NCI-H1436 (cell line): ENCODE measurements around the gene RFLNA.
"Not testable (repeated sequence)": the region's sequence is repeated elsewhere in the genome, so short reads cannot be mapped to it uniquely, and the experiment has no call there.

Experiments
- DNase-seq: peaks from one replicate; lab custom pipeline; 2025; lab: John Stamatoyannopoulos, UW

The RFLNA gene

GRCh38 chr12:124321556-124322270 is 26.8 kb downstream of the RFLNA start:
- no peak for DNase-seq

GRCh38 chr12:124322271-124322998 is 27.5 kb downstream of the RFLNA start:
- no peak for DNase-seq

DNA sequence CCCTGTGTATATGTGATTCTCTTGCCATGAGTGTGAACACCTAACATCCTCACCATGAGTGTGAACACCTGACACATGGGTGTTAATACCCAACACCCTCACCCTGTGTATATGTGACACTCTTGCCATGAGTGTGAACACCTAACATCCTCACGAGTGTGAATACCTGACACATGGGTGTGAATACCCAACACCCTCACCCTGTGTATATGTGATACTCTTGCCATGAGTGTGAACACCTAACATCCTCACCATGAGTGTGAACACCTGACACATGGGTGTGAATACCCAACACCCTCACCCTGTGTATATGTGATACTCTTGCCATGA is 28.1 kb downstream of the RFLNA start:
- not testable (repeated sequence) for DNase-seq

DNA sequence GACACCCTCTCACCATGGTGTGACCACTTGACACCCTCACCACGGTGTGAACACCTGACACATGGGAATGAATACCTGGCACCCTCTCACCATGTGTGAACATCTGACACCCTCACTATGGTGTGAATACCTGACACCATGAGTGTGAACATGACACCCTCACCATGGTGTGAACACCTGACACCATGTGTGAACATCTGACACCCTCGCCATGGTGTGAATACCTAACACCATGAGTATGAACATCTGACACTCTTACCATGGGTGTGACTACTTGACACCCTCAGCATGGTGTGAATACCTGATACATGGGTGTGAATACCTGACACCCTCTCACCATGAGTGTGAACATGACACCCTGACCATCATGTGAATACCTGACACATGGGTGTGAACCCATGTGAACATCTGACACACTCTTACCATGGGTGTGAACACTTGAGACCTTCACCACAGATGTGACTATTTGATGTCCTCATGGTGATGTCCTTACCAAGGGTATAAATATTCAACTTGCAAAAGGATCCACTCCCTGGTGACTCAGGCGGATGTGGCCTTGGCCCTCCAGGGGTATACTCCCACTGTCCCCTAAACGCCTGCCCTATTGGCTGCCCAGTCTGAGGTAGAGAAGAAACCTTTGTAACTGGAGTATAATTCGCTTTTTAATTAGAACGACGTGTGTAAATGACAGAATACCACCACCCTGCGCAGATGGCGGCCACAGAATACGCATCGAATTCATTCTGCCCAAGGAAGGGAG is 29.1 kb downstream of the RFLNA start:
- no peak for DNase-seq

GRCh38 chr12:124324803-124325705 is 30.2 kb downstream of the RFLNA start:
- DNase-seq, result no peak

GRCh38 chr12:124326104-124326503 is 31.2 kb downstream of the RFLNA start:
- no peak for DNase-seq

- DNase-seq, result no peak
These were observed 32.0 kb downstream of the RFLNA start for GRCh38 chr12:124326871-124327270.

DNA sequence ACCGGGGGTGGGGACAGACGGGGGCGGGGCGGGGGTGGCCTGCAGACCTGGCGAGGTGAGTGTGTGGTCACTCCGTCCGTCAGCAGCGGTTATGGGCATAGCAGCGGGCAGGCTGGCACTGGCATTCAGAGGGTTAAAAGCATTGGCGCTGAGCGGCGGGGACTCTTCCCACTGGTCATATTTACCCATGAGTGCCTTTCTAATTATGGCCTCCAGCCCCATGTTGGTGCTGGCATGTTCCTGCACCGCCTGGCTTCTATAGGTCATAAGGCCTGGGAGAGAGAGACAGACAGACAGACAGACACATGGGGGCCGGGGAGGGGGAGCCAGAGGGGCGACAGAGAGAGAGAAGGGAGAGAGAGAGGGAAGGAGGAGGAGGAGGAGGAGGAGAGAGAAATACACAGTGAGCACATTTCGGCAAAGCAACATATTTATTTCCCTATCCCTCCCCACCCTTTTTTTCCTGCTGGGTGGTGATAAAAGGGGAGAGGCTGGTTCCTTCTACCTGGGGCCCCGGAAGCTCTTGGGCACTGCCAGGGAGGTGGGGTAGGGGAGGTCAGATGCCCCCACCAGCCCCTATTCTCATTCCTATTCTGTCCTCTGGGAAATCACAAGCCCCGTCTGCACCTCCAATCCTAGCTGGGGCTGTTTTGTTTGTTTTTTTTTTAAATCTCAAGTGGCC is 32.6 kb downstream of the RFLNA start:
- DNase-seq, result no peak

DNA sequence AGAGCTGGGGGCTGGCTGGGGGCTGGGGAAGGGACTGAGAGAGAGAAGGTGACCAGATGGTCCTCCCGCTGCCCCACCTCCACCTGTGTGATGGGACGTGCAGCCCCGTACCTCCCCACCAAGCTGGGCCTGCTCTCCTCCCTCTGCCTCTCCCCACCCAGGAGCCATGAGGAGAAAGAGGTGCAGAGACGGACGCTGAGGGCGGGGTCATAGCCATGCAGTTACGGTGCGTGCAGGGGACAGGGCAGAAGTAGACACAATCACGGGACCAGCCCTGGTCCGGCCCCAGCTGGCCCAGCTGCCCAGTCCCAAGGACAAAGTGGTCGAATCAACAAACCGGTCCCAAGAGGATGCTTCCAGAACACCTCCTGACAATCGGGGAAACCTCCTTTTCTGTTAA is 33.2 kb downstream of the RFLNA start:
- DNase-seq, result no peak

DNA sequence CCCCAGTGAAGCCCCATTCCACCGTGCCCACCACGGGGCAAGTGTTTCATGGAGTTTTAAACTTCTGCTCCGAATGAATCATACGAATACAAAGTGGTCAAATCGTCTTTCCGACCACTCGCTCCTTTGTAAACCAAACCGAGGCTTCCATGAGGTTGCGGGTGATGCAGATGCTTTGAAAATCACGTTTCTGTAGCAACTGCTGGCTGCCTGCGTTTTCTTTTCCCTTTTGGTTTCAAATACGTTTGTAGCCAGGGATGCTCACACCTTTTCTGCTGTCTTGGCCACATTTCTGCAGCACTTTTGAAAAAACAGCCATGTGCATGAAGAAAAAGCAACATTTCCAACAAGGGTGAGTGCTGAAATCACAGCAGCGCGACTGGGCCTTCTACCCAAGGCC is 33.7 kb downstream of the RFLNA start:
- no peak for DNase-seq

- no peak for DNase-seq
These were observed 37.3 kb downstream of the RFLNA start for GRCh38 chr12:124332058-124332672.

DNA sequence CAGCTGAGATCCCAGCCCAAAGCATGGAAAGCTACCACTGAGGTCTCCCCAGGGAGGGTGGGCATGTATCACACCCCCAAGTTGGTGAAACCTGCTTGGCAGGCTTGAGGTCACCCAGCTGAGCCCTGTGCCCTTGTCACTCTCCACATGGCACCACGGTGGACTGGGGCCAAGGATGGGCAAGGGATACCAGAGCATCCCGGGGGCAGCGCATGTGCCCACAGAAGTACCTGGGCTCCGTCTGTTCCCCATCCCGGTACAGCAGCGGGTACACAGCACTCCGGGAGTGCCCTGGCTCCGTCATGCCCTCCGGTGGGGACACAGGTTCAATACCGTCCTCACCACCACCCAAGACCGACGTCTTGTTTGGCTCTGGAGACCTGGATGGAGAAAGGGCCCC is 38.0 kb downstream of the RFLNA start:
- DNase-seq, result no peak

DNA sequence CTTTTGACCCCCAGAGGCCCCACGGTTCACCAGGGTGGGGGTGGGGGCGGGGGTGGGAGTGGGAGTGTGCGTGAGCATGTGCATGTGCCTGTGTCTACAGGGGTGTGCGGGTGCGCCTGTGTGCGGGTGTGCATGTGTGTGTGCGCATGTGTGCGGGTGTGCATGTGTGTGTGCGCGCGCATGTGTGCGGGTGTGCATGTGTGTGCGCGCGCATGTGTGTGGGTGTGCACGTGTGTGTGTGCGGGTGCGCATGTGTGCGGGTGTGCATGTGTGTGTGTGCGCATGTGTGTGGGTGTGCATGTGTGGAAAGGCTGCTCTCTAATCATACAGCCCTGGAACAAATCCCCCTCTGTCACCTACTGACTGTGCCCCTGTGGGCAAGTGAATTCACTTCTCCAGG is 38.8 kb downstream of the RFLNA start:
- DNase-seq, result no peak

DNA sequence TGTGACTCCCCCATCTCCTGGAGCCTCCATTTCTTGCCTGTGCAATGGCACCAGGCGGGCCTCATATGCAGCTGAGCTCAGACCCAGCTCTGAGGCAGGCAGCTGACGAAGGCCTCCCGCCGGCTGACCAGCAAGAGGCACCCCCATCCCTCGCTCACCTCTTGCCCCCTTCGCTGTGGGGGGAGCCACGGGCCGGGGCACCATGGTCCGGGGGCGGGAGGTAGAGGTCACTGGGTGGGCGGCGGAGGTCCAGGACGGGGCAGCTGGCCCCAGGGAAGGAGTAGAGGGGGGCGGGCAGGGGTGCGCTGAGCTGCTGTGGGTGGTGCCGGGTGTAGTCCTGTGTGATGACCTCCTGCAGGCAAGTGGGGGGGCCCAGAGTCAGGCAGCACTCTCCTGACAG is 39.4 kb downstream of the RFLNA start:
- DNase-seq, result no peak

DNA sequence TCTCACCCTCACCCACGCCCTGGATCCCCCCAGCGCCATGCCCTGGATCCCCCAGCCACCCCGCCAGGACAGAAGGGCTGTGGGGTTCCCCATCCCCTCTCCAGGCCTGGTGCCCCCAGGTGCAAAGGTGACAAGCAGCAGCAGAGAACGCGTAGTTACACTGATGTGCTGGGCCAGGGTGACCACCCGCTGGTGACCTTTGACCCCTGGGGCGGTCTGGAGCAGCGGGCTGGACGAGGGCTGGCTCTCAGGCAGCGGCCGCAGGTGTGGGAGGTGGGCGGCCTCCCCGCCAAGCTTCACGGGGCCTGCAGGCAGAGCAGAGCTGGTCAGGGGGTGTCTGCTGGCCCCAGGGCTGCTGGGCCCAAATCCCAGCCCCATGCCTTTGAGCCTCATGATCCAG is 40.1 kb downstream of the RFLNA start:
- DNase-seq, result no peak

GRCh38 chr12:124335426-124336183 is 40.7 kb downstream of the RFLNA start:
- no peak for DNase-seq

- no peak for DNase-seq
These were observed 41.2 kb downstream of the RFLNA start for GRCh38 chr12:124336184-124336437.

DNA sequence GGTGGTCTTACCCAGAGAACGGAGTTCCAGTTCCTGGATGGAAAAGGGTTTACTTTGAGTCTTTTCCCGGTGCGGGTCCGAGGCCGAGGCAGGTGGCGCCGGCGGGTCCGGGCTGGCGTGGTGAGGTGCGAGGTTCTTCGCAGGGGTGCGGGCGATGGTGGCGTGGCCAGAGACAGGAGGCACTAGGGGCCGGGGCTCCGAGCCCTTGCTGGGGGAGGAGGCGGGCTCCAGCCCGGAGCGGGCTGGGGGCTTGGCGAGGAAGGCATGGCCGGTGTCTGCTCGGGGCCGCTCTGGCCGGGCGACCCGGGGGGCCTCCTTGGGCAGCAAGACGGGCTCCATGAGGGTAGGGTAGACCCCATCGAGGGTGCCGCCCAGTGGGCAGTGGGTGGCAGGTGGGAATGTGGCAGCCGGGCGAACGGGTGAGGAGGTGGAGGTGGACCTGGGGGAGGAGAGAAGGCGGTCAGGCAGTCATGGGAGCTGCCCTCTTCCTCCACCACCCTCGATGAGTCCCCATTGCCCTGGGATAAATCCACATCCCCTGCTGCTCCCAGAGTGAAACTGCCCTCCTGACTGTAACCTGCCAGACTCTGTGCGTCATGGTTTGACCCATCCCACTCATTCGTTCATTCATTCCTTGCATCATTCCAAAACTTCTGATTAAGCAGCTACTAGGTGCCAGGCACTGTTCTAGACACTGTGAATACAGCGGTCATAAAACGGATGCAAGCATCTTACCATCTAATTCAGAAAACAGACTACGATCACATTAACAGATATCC is 42.0 kb downstream of the RFLNA start:
- no peak for DNase-seq

- DNase-seq, result no peak
These were observed 42.7 kb downstream of the RFLNA start for GRCh38 chr12:124337622-124338021.

DNA sequence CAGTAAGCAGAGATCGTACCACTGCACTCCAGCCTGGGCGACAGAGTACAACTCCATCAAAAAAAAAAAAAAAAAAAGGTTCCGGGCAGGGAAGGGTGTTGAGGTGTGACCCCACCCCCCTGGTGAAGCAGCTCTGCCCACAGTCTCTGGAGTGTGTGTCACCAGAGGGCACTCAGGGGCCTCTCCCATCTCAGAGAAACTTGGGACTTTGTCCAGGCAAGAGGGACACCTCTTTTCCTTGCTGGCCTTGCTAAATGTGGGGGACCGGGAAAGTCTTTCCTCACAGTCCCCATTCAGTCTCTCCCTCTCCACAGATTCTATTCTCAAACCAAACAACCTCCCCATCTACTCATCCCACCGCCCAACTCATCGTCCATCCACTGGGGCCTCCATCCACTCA is 43.6 kb downstream of the RFLNA start:
- no peak for DNase-seq
